HepG2 (cell line): ENCODE data around the gene DDRGK1. TPM values are rescaled to one million over a fixed set of nuclear protein-coding genes. Genes with fewer than 3 reads are reported as not detected.

Experiments used
- CENPX ChIP-seq: sonication (generic); formaldehyde crosslinking; IDR thresholded peaks from 2 replicates; pipeline ENCODE4 v1.9.0; 2021; ENCODE audit warnings: mild to moderate bottlenecking, missing genetic modification reagents, moderate library complexity
- GABPB1 ChIP-seq: IDR thresholded peaks from 2 replicates; pipeline ENCODE4 v1.6.1; 2016; ENCODE audit warnings: mild to moderate bottlenecking, missing genetic modification reagents, moderate library complexity, missing compliant biosample characterization
- GATAD1 ChIP-seq: IDR thresholded peaks from 2 replicates; pipeline ENCODE4 v1.6.1; 2016; ENCODE audit warnings: missing genetic modification reagents, missing compliant biosample characterization
- KLF16 ChIP-seq, 2 experiments: sonication (generic) in 1 of 2; formaldehyde crosslinking in 1 of 2; IDR thresholded peaks; 2 replicates each; pipeline versions ENCODE4 v1.6.1 to v1.8.0; 2016 to 2023; ENCODE audit warnings: missing genetic modification reagents in 2 of 2, missing compliant biosample characterization in 1 of 2
- SP4 ChIP-seq: sonication (generic); formaldehyde crosslinking; IDR thresholded peaks from 2 replicates; pipeline ENCODE4 v1.8.1; 2023; ENCODE audit warnings: mild to moderate bottlenecking, missing genetic modification reagents
- TARDBP ChIP-seq: sonication (generic); formaldehyde crosslinking; IDR thresholded peaks from 2 replicates; pipeline ENCODE4 v1.8.0; 2022; ENCODE audit warnings: mild to moderate bottlenecking, missing genetic modification reagents
- TGIF2 ChIP-seq: IDR thresholded peaks from 2 replicates; pipeline ENCODE4 v1.6.1; 2016; ENCODE audit warnings: control low read depth, missing compliant biosample characterization
- ZBTB7B ChIP-seq: sonication (generic); formaldehyde crosslinking; IDR thresholded peaks from 2 replicates; pipeline ENCODE4 v1.4.0; 2020; ENCODE audit warnings: missing genetic modification reagents
- ZFX ChIP-seq: sonication (generic); formaldehyde crosslinking; IDR thresholded peaks from 2 replicates; pipeline ENCODE4 v1.4.0; 2020; ENCODE audit warnings: mild to moderate bottlenecking, low read depth, missing genetic modification reagents, moderate library complexity
- ZNF780A ChIP-seq: sonication (generic); formaldehyde crosslinking; IDR thresholded peaks from 2 replicates; pipeline ENCODE4 v1.8.0; 2022; ENCODE audit warnings: mild to moderate bottlenecking, missing genetic modification reagents, moderate library complexity
- ZSCAN25 ChIP-seq: sonication (generic); formaldehyde crosslinking; IDR thresholded peaks from 2 replicates; pipeline ENCODE4 v1.8.0; 2022; ENCODE audit warnings: mild to moderate bottlenecking, missing genetic modification reagents
- polyA plus RNA-seq, 8 experiments: library from polyadenylated mRNA; depleted of rRNA in 3 of 8; stranded (reverse) in 7 of 8; unstranded in 1 of 8; fragments of >200 nt; fragmentation: Illumina TruSeq in 4 of 8; extraction: Trizol in 4 of 8; gene quantifications; 2 replicates each; pipeline versions ENCODE4 v1.2.1 to v1.2.3, GENCODE V29; 2011 to 2016; ENCODE audit warnings: low read depth in 4 of 8, missing spikeins in 1 of 8, mixed read lengths in 1 of 8; ENCODE audit not compliant: insufficient read depth in 1 of 8
- total RNA-seq, 5 experiments: library from RNA; depleted of rRNA; stranded (reverse); fragments of >200 nt; fragmentation: Illumina TruSeq; extraction: Trizol; gene quantifications; 2 replicates each; pipeline ENCODE4 v1.2.3, GENCODE V29; 2016; ENCODE audit warnings: low read depth in 1 of 5
- TF ChIP-seq, protein P1 (sequence below): sonication (generic); formaldehyde crosslinking; IDR thresholded peaks from 2 replicates; pipeline ENCODE4 v1.5.0; 2020; ENCODE audit warnings: mild to moderate bottlenecking, missing genetic modification reagents, borderline replicate concordance
- TF ChIP-seq, protein P2 (sequence below): sonication (generic); formaldehyde crosslinking; IDR thresholded peaks from 2 replicates; pipeline ENCODE4 v1.4.0; 2020; ENCODE audit warnings: missing genetic modification reagents
- TF ChIP-seq, protein P3 (sequence below): sonication (generic); formaldehyde crosslinking; conservative IDR thresholded peaks from 2 replicates; pipeline ENCODE4 v1.4.0; 2020; ENCODE audit warnings: missing genetic modification reagents
- TF ChIP-seq, protein P4 (sequence below), 2 experiments: sonication (generic) in 1 of 2; formaldehyde crosslinking in 1 of 2; IDR thresholded peaks; 2 replicates each; pipeline versions ENCODE4 v1.4.0 to v1.6.1; 2018 to 2020; ENCODE audit warnings: missing genetic modification reagents in 2 of 2, borderline replicate concordance in 1 of 2, low read depth in 1 of 2, mild to moderate bottlenecking in 1 of 2, missing biosample characterization in 1 of 2
- TF ChIP-seq, protein P5 (sequence below): sonication (generic); formaldehyde crosslinking; IDR thresholded peaks from 2 replicates; pipeline ENCODE4 v1.4.0; 2020; ENCODE audit warnings: missing genetic modification reagents

Gene DDRGK1
- total and polyA plus RNA-seq, 2 of the 13 experiments (the other 11 are each of a cell fraction or from before 2014, with no cell fraction given), result 96.7 to 149 TPM

DNA sequence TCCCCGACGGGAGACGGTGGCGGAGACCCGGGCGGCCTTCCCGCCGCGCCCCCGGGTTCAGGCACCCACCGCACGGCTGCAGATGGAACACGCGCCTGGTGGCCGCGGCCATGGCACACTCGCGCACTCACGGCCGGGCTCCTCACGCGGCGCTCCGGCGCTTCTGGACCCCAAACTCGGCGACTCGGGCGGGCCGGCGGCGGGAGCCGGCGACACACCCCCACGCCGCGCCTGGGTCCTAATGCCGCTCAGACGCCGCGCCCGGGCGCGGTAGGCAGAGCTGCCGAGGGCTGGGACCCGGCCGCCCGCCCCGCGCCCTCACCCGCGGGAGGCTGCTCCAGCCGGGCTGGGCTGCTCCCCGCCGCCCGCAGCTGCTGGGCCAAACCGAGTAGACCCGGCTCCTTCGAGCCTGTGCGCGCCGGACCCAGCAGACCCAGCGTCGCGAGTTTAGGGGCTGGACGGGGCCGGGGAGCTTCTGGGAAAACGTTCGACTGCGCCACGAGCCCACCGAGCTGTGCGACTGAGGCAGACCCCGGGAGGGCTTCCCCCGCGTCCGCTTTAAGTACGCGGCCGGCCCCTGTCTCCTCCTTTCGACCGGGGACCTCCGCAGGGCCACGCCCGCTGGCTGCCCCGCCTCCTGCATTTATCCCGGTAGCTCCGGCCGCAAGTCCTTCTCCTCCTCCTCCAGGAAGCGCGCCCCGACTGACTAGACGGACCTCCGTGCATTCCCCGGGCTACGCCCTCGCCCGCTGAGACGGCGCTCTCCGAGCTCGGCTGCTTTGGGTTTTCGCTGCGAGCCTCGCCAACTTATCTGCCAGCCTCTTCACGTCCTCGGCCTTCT, 34.8 kb upstream of the DDRGK1 start, which contains the start of gene SLC4A11 (continued):
- TF ChIP-seq, protein P1, sequence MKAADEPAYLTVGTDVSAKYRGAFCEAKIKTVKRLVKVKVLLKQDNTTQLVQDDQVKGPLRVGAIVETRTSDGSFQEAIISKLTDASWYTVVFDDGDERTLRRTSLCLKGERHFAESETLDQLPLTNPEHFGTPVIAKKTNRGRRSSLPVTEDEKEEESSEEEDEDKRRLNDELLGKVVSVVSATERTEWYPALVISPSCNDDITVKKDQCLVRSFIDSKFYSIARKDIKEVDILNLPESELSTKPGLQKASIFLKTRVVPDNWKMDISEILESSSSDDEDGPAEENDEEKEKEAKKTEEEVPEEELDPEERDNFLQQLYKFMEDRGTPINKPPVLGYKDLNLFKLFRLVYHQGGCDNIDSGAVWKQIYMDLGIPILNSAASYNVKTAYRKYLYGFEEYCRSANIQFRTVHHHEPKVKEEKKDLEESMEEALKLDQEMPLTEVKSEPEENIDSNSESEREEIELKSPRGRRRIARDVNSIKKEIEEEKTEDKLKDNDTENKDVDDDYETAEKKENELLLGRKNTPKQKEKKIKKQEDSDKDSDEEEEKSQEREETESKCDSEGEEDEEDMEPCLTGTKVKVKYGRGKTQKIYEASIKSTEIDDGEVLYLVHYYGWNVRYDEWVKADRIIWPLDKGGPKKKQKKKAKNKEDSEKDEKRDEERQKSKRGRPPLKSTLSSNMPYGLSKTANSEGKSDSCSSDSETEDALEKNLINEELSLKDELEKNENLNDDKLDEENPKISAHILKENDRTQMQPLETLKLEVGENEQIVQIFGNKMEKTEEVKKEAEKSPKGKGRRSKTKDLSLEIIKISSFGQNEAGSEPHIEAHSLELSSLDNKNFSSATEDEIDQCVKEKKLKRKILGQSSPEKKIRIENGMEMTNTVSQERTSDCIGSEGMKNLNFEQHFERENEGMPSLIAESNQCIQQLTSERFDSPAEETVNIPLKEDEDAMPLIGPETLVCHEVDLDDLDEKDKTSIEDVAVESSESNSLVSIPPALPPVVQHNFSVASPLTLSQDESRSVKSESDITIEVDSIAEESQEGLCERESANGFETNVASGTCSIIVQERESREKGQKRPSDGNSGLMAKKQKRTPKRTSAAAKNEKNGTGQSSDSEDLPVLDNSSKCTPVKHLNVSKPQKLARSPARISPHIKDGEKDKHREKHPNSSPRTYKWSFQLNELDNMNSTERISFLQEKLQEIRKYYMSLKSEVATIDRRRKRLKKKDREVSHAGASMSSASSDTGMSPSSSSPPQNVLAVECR, result peak; percentile 76; the same call in 1 of the 2 replicates
- TF ChIP-seq GATAD1 (CRISPR knock-in tag), result peak; percentile 10; the same call in 1 of the 2 replicates
- no peak for TF ChIP-seq ZNF780A
- peak; percentile 80 for TF ChIP-seq ZBTB7B (CRISPR knock-in tag)
- TF ChIP-seq CENPX (CRISPR knock-in tag), result no peak
- TF ChIP-seq GABPB1 (CRISPR knock-in tag), result peak; percentile 64; the same call in 1 of the 2 replicates
- no peak for TF ChIP-seq TGIF2 (CRISPR knock-in tag)
- TF ChIP-seq, protein P2, sequence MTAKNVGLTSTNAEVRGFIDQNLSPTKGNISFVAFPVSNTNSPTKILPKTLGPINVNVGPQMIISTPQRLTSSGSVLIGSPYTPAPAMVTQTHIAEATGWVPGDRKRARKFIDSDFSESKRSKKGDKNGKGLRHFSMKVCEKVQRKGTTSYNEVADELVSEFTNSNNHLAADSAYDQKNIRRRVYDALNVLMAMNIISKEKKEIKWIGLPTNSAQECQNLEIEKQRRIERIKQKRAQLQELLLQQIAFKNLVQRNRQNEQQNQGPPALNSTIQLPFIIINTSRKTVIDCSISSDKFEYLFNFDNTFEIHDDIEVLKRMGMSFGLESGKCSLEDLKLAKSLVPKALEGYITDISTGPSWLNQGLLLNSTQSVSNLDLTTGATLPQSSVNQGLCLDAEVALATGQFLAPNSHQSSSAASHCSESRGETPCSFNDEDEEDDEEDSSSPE (CRISPR knock-in tag), result peak; percentile 65
- TF ChIP-seq ZFX (CRISPR knock-in tag), result peak; percentile 4; the same call in 1 of the 2 replicates
- TF ChIP-seq ZSCAN25 (CRISPR knock-in tag), result peak; percentile 42; the same call in 1 of the 2 replicates
- TF ChIP-seq TARDBP (CRISPR knock-in tag), result 0 out of 2 replicates have a peak, but pooled peaks have one; percentile 45
- TF ChIP-seq KLF16 (CRISPR knock-in tag; IDR thresholded peaks at IDR 0.05), result peak; percentile 79 to 85; a peak in 2 of 4 replicates
- TF ChIP-seq, protein P3, sequence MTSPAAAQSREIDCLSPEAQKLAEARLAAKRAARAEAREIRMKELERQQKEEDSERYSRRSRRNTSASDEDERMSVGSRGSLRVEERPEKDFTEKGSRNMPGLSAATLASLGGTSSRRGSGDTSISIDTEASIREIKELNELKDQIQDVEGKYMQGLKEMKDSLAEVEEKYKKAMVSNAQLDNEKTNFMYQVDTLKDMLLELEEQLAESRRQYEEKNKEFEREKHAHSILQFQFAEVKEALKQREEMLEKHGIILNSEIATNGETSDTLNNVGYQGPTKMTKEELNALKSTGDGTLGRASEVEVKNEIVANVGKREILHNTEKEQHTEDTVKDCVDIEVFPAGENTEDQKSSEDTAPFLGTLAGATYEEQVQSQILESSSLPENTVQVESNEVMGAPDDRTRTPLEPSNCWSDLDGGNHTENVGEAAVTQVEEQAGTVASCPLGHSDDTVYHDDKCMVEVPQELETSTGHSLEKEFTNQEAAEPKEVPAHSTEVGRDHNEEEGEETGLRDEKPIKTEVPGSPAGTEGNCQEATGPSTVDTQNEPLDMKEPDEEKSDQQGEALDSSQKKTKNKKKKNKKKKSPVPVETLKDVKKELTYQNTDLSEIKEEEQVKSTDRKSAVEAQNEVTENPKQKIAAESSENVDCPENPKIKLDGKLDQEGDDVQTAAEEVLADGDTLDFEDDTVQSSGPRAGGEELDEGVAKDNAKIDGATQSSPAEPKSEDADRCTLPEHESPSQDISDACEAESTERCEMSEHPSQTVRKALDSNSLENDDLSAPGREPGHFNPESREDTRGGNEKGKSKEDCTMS, result no peak
- TF ChIP-seq, protein P4, sequence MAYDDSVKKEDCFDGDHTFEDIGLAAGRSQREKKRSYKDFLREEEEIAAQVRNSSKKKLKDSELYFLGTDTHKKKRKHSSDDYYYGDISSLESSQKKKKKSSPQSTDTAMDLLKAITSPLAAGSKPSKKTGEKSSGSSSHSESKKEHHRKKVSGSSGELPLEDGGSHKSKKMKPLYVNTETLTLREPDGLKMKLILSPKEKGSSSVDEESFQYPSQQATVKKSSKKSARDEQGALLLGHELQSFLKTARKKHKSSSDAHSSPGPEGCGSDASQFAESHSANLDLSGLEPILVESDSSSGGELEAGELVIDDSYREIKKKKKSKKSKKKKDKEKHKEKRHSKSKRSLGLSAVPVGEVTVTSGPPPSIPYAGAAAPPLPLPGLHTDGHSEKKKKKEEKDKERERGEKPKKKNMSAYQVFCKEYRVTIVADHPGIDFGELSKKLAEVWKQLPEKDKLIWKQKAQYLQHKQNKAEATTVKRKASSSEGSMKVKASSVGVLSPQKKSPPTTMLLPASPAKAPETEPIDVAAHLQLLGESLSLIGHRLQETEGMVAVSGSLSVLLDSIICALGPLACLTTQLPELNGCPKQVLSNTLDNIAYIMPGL (CRISPR knock-in tag; IDR thresholded peaks at IDR 0.05; ENCODE audit: borderline replicate concordance in 1 of 2, low read depth in 1 of 2), result 0 out of 4 replicates have a peak, but pooled peaks of 1 of the 2 experiments have one; percentile 18
- 0 out of 2 replicates have a peak, but pooled peaks have one; percentile 29 for TF ChIP-seq SP4 (CRISPR knock-in tag)
- TF ChIP-seq, protein P5, sequence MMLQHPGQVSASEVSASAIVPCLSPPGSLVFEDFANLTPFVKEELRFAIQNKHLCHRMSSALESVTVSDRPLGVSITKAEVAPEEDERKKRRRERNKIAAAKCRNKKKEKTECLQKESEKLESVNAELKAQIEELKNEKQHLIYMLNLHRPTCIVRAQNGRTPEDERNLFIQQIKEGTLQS (CRISPR knock-in tag), result peak; percentile 47; the same call in 1 of the 2 replicates
